ENCODE data around the gene TRIM8. TPM values are rescaled to one million over a fixed set of nuclear protein-coding genes. Genes with fewer than 3 reads are reported as not detected.
"Not testable (repeated sequence)": the region's sequence is repeated elsewhere in the genome, so short reads cannot be mapped to it uniquely, and the experiment has no call there.

Gene TRIM8
- total and polyA plus RNA-seq, 2 donors (not counting 1 experiment from before 2014, with no cell fraction given): 44.9 to 74.4 TPM

DNA sequence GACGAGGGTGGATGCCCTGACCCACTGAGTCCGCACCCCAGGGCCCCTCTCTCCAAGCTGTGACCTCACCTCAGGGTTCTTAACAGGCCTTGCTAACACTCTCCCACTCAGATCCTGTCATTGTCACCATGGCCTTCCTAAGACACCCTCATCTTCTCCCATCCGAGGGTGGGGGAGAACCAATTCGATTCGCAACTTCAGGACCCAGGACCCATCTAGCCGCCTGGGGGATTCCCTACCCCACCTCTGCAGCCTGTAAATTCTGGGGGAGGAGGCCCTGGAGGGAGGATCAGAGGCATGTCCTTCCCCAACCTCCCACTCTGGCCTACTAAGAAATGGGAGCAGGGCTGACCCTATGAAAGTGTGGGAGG lies 17.4 kb downstream of the TRIM8 start:
- Histone ChIP-seq H3K27me3 (replicated peaks in 1 of 4; ENCODE audit: control extremely low read depth in 1 of 4, control insufficient read depth in 3 of 4, insufficient read depth in 4 of 4, low read length in 3 of 4) (no peaks in the 10 kb centered on the region), H3K4me2 (replicated peaks; ENCODE audit: low read depth, low read length, poor library complexity, severe bottlenecking) (peak overlapping the region; percentile 67), H3K36me3 (replicated peaks in 1 of 2; ENCODE audit: control extremely low read depth in 1 of 2, control insufficient read depth in 1 of 2, extremely low read depth in 1 of 2, insufficient read depth in 2 of 2, low read length in 1 of 2) (peaks cover 0 to 18% of the 10 kb centered on the region in 2 experiments), H3K9ac (ENCODE audit: low read length) (no peak overlapping the region), H2AFZ (ENCODE audit: insufficient read depth, low read depth, low read length, poor library complexity, severe bottlenecking) (no peak overlapping the region), H4K20me1 (ENCODE audit: control insufficient read depth, insufficient read depth, low read length, poor library complexity, severe bottlenecking) (peaks cover under 1% of the 10 kb centered on the region), H3K27ac (ENCODE audit: low read length in 2 of 2) (no peak overlapping the region), H3K79me2 (ENCODE audit: control insufficient read depth, insufficient read depth, low read length) (no peaks in the 10 kb centered on the region), H3K9me3 (ENCODE audit: control extremely low read depth in 1 of 3, control insufficient read depth in 2 of 3, insufficient read depth in 1 of 3, low read length in 2 of 3) (no peaks in the 10 kb centered on the region), H3K4me1 (ENCODE audit: control insufficient read depth in 2 of 2, insufficient read depth in 2 of 2, low read length in 2 of 2) (peaks cover 12 to 15% of the 10 kb centered on the region in 2 donors), H3K4me3 (ENCODE audit: control extremely low read depth in 1 of 5, extremely low read depth in 1 of 5, insufficient read depth in 1 of 5, low read depth in 2 of 5, low read length in 4 of 5) (no peak overlapping the region)
- TF ChIP-seq EZH2 (IDR thresholded peaks at IDR 0.05; ENCODE audit: borderline replicate concordance, insufficient read depth, low read depth, low read length, poor library complexity, severe bottlenecking): no peak
- TF ChIP-seq, protein P1, sequence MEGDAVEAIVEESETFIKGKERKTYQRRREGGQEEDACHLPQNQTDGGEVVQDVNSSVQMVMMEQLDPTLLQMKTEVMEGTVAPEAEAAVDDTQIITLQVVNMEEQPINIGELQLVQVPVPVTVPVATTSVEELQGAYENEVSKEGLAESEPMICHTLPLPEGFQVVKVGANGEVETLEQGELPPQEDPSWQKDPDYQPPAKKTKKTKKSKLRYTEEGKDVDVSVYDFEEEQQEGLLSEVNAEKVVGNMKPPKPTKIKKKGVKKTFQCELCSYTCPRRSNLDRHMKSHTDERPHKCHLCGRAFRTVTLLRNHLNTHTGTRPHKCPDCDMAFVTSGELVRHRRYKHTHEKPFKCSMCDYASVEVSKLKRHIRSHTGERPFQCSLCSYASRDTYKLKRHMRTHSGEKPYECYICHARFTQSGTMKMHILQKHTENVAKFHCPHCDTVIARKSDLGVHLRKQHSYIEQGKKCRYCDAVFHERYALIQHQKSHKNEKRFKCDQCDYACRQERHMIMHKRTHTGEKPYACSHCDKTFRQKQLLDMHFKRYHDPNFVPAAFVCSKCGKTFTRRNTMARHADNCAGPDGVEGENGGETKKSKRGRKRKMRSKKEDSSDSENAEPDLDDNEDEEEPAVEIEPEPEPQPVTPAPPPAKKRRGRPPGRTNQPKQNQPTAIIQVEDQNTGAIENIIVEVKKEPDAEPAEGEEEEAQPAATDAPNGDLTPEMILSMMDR (IDR thresholded peaks at IDR 0.05): no peak
- ChIA-PET CTCF (interaction anchor here (1.8 kb wide), 1 partner anchor 17 kb away, joined by 12 read pairs; the partner anchor contains the start of gene TRIM8), POLR2A (interaction anchor here (2.0 to 3.5 kb wide), 2 partner anchors 14 to 17 kb away, joined by 10 to 31 read pairs; partner anchors contain the start of gene TRIM8)
- H3K27ac Mint-ChIP-seq: peak overlapping the region; percentile 56
- no peaks in the 10 kb centered on the region for H3K9me3 Mint-ChIP-seq (ENCODE audit: insufficient read depth)
- 7% methylated on average over 3 of the region's 6 CpGs for WGBS (ENCODE audit: insufficient coverage)
- no peak for DNase-seq
- H3K4me1 Mint-ChIP-seq: peaks cover 16% of the 10 kb centered on the region
- intact Hi-C loops (cut with micrococcal nuclease): loop anchor here (2.0 kb wide), 1 partner anchor 15 kb away; no protein-coding TSS in a partner anchor
- H3K4me3 Mint-ChIP-seq: peak overlapping the region; percentile 49
- no peaks in the 10 kb centered on the region for H3K27me3 Mint-ChIP-seq
- no peak for ATAC-seq (ENCODE audit: low read depth)

DNA sequence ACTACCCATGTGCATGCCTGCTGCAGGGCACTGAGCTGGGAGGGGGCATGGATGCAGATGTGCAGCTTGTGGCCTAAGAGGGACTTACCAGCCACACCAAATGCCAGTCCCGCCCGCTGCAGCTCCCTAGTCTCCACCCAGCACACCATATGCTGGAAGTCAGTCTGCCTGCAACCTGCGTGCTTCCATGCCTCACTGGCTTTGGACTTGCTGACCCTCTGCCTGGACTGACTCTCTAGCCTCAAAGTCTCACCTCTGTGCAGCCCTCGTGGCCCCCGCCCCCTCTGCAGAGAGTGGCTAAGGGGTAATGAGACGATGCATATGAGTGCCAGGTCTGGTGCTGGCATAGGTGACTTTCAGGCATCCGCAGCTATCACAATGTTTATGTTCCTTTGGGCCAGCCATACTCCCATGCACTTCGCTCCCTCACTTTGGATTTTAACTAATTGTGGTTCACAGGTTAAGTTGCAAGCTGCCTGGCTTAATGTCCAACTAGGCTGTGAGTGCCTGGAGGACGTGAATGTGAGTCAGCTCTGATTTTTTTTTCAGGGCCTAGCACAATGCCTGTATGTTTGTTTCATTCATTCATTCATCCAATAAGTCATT lies 21.7 kb downstream of the TRIM8 start:
- no peaks in the 10 kb centered on the region for H3K27me3 Mint-ChIP-seq
- Histone ChIP-seq H2AFZ (ENCODE audit: insufficient read depth, low read depth, low read length, poor library complexity, severe bottlenecking) (no peak overlapping the region), H3K9ac (ENCODE audit: low read length) (no peak overlapping the region), H3K4me2 (replicated peaks; ENCODE audit: low read depth, low read length, poor library complexity, severe bottlenecking) (no peak overlapping the region), H3K36me3 (replicated peaks in 1 of 2; ENCODE audit: control extremely low read depth in 1 of 2, control insufficient read depth in 1 of 2, extremely low read depth in 1 of 2, insufficient read depth in 2 of 2, low read length in 1 of 2) (no peaks in the 10 kb centered on the region), H3K4me3 (ENCODE audit: control extremely low read depth in 1 of 5, extremely low read depth in 1 of 5, insufficient read depth in 1 of 5, low read depth in 2 of 5, low read length in 4 of 5) (no peak overlapping the region), H3K4me1 (ENCODE audit: control insufficient read depth in 2 of 2, insufficient read depth in 2 of 2, low read length in 2 of 2) (peaks cover 5 to 6% of the 10 kb centered on the region in 2 donors), H3K79me2 (ENCODE audit: control insufficient read depth, insufficient read depth, low read length) (no peaks in the 10 kb centered on the region), H3K9me3 (ENCODE audit: control extremely low read depth in 1 of 3, control insufficient read depth in 2 of 3, insufficient read depth in 1 of 3, low read length in 2 of 3) (no peaks in the 10 kb centered on the region), H4K20me1 (ENCODE audit: control insufficient read depth, insufficient read depth, low read length, poor library complexity, severe bottlenecking) (no peaks in the 10 kb centered on the region), H3K27me3 (replicated peaks in 1 of 4; ENCODE audit: control extremely low read depth in 1 of 4, control insufficient read depth in 3 of 4, insufficient read depth in 4 of 4, low read length in 3 of 4) (no peaks in the 10 kb centered on the region), H3K27ac (ENCODE audit: low read length in 2 of 2) (no peak overlapping the region)
- no peaks in the 10 kb centered on the region for H3K9me3 Mint-ChIP-seq (ENCODE audit: insufficient read depth)
- intact Hi-C loops (cut with micrococcal nuclease): no loop called here
- 89% methylated on average over 6 of the region's 9 CpGs for WGBS (ENCODE audit: insufficient coverage)
- ChIA-PET CTCF (interaction anchor here (0.7 kb wide), 1 partner anchor 19 kb away, joined by 3 read pairs; no protein-coding TSS in a partner anchor), POLR2A (interaction anchor here (1.1 kb wide), 1 partner anchor 20 kb away, joined by 3 read pairs; no protein-coding TSS in a partner anchor)
- no peak for ATAC-seq (ENCODE audit: low read depth)
- no peak overlapping the region for H3K4me3 Mint-ChIP-seq
- H3K4me1 Mint-ChIP-seq: peaks cover 10% of the 10 kb centered on the region
- H3K27ac Mint-ChIP-seq: no peak overlapping the region
- no peak for DNase-seq
- TF ChIP-seq, protein P1 (IDR thresholded peaks at IDR 0.05): no peak
- no peak for TF ChIP-seq EZH2 (IDR thresholded peaks at IDR 0.05; ENCODE audit: borderline replicate concordance, insufficient read depth, low read depth, low read length, poor library complexity, severe bottlenecking)

DNA sequence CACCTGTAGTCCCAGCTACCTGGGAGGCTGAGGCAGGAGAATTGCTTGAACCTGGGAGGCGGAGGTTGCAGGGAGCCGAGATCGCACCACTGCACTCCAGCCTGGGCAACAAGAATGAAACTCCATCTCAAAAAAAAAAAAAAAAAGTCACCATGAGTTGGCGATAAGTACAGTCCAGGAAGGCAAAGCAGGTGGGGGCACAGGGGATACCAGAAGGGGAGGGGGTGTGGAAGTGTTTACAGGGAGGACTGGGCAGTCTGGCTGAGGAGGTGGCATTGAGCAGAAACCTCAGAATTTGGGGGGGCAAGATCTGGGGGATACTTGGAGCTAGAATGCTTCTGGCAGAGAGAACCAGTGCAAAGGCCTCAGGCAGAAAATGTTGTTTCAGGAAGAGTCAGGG lies 23.1 kb downstream of the TRIM8 start:
- POLR2A ChIA-PET; ATAC-seq (ENCODE audit: low read depth); H3K4me3 Mint-ChIP-seq; H3K4me3 ChIP-seq (ENCODE audit: control extremely low read depth in 1 of 5, extremely low read depth in 1 of 5, insufficient read depth in 1 of 5, low read depth in 2 of 5, low read length in 4 of 5); H3K9ac ChIP-seq (ENCODE audit: low read length); H3K27me3 Mint-ChIP-seq; H3K27me3 ChIP-seq (replicated peaks in 1 of 4; ENCODE audit: control extremely low read depth in 1 of 4, control insufficient read depth in 3 of 4, insufficient read depth in 4 of 4, low read length in 3 of 4); H3K27ac ChIP-seq (ENCODE audit: low read length in 2 of 2); H3K9me3 Mint-ChIP-seq (ENCODE audit: insufficient read depth); H3K36me3 ChIP-seq (replicated peaks in 1 of 2; ENCODE audit: control extremely low read depth in 1 of 2, control insufficient read depth in 1 of 2, extremely low read depth in 1 of 2, insufficient read depth in 2 of 2, low read length in 1 of 2); H2AFZ ChIP-seq (ENCODE audit: insufficient read depth, low read depth, low read length, poor library complexity, severe bottlenecking); DNase-seq; H3K4me1 Mint-ChIP-seq; intact Hi-C loops (cut with micrococcal nuclease); H3K4me2 ChIP-seq (replicated peaks; ENCODE audit: low read depth, low read length, poor library complexity, severe bottlenecking); H3K27ac Mint-ChIP-seq; H3K4me1 ChIP-seq (ENCODE audit: control insufficient read depth in 2 of 2, insufficient read depth in 2 of 2, low read length in 2 of 2); H3K79me2 ChIP-seq (ENCODE audit: control insufficient read depth, insufficient read depth, low read length); H4K20me1 ChIP-seq (ENCODE audit: control insufficient read depth, insufficient read depth, low read length, poor library complexity, severe bottlenecking); H3K9me3 ChIP-seq (ENCODE audit: control extremely low read depth in 1 of 3, control insufficient read depth in 2 of 3, insufficient read depth in 1 of 3, low read length in 2 of 3); CTCF ChIA-PET: not testable (repeated sequence)
- whole genome bisulfite sequencing (ENCODE audit: insufficient coverage): 82% methylated on average over 1 of the region's 4 CpGs
